ENCODE measurements around the gene INAFM2.
A peak's percentile ranks its signal among the peaks of the same experiment; 100 is the strongest.

INAFM2 gene

DNA sequence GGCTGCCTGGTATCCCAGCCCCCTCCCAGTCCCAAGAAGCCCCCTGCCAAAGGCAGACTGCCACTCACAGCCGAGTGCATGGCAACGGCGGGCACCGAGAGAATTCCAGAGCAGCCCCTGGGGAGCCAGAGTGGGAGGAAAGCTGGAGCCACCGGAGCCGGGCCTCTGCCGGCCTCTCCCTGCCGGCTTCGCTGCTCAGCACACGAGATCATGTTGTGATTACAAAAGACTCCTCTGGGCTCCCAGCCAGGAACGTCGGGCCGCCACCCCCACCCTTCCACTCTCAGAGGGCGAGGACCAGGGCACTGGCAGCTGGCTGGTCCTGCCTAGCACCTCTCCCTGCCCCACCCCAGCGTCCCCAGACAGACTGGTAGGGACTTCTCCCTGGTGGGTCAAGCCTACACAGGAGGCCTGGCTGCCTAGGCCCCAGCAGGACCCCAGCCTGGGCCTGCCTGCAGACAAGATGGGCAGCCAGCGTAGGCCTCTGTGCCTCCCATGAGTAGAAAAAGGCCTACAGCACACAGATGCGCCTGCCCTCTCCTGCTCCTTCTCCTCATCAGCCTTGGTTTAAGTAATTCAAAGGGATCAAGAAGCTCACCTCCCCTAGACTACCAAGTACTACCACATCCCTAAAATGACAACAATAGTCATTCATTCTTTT, 17.4 kb downstream of the INAFM2 start, which contains the start of gene CCDC9B:
TSS of gene CCDC9B (minus strand) at position 200 of the 661 bp plus-strand sequence. CDS start at position 80, 120 bp downstream.
- DNase-seq (ENCODE audit: insufficient read length) (no peak), FAIRE-seq (no peak)
- no peak for TF ChIP-seq POLR2AphosphoS5 (IDR thresholded peaks at IDR 0.05; ENCODE audit: low read depth, low read length)
- TF ChIP-seq POLR2A (IDR thresholded peaks at IDR 0.05; ENCODE audit: low read depth, low read length): no peak
- no peak for TF ChIP-seq TAF1 (IDR thresholded peaks at IDR 0.05; ENCODE audit: borderline replicate concordance, low read depth, low read length)

DNA sequence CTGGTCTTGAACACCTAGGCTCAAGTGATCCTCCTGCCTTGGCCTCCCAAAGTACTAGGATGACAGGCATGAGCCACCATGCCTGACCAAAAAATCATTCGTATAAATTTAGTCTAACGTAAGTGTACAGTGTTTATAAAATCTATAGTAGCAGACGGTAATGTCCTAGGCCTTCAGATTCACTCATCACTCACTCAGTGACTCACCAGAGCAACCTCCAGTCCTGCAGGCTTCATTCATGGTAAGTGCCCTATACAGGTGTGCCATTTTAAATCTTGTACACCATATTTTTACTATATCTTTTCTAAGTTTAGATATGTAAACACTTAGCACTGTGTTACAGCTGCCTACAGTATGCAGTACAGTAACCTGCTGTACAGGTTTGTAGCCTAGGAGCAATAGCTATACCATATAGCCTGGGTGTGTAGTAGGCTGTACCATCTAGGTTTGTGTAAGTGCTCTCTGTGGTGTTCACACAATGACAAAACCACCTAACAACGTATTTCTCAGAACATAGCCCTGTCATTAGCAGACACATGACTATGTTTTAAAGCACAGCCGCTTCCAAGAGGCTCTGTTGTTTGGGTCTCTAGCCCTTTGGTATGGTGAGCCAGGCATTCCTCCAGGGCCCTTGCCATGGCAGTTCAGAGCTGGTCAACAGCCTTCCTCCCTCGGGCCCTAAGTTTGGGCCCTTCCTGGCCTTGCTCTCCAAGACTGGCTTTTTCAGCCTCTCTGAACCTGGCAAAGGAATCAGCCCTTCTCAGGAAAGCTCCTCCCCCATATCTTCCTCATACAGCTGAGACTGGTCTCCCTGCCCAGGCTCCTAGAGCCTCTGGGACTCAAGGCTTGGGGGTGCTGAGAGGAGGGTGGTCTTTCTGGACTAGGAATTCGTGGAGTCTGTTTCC, 19.2 kb downstream of the INAFM2 start:
- DNase-seq (ENCODE audit: insufficient read length): no peak
- FAIRE-seq: no peak

DNA sequence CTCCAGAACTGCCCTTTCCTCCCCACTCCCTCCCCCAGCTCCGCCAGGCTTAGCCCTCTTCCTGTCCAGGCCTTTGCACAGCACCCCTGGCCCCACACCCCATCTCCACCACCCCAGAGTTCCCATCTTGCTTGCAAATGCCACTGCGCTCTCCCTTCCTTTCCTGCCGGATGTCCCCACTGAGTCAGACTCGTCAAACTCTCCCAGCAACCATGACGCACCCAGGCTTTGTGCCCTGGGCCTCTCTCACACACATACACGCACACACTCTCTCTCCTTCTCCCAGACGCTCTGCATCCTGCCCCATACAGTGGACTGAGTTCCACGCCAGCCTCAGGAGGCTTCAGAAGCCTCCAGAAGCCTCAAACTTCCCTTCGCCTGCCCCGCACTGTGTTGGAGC, 20.0 kb downstream of the INAFM2 start:
- FAIRE-seq (no peak), DNase-seq (ENCODE audit: insufficient read length) (no peak)
- TF ChIP-seq POLR2AphosphoS5 (IDR thresholded peaks at IDR 0.05; ENCODE audit: low read depth, low read length) (no peak), POLR2A (IDR thresholded peaks at IDR 0.05; ENCODE audit: low read depth, low read length) (no peak)

More for the DNA sequence above, 19.2 kb downstream of the INAFM2 start:
- no peak for TF ChIP-seq POLR2AphosphoS5 (IDR thresholded peaks at IDR 0.05; ENCODE audit: low read depth, low read length)
- no peak for TF ChIP-seq TAF1 (IDR thresholded peaks at IDR 0.05; ENCODE audit: borderline replicate concordance, low read depth, low read length)
- no peak for TF ChIP-seq POLR2A (IDR thresholded peaks at IDR 0.05; ENCODE audit: low read depth, low read length)

DNA sequence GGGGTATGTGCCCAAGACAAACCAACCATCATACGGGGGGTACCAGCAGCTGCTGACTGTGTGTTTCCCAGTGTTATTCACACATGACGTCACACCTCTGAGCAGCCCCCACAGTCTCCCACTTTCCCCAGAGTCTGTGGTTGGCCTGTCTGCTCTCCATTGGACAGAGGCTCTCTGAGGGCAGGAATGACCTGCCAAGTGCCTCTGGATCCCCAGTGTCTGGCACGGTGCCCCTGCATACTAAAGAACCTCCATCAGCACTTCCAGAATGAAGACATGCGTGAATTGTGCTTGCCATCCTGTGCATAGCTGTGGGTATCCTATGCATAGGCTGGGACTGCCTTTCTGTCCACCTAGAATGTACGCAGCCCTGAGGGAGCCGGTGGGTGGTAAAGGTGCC, 20.7 kb downstream of the INAFM2 start:
- no peak for TF ChIP-seq POLR2A (IDR thresholded peaks at IDR 0.05; ENCODE audit: low read depth, low read length)
- no peak for TF ChIP-seq POLR2AphosphoS5 (IDR thresholded peaks at IDR 0.05; ENCODE audit: low read depth, low read length)
- no peak for TF ChIP-seq TAF1 (IDR thresholded peaks at IDR 0.05; ENCODE audit: borderline replicate concordance, low read depth, low read length)
- no peak for FAIRE-seq
- DNase-seq (ENCODE audit: insufficient read length): no peak

DNA sequence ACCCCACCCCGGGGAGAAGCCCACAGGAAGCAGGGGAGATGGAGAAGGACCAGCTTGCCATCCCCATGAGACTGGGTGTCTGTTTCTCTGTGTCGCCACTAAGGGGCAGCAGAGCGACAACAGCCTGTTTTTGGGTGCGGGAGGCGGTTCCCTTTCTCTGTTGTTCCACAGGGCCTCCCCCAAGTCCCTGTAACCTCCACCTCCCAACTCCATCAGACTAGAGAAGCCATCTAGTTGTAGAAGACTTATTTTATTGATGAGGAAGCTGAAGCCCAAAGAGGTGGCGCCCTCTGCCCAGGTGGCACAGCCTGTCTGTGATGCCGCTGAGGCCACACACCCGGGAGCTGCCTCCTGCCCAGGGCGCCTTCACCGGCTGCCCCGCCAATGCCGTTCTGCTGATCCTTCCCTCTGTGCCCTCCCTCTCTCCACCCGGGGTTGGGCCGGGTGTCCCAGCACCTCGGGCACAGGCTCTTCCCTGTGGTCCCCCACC, 21.2 kb downstream of the INAFM2 start:
- peak; percentile 87 for FAIRE-seq

DNA sequence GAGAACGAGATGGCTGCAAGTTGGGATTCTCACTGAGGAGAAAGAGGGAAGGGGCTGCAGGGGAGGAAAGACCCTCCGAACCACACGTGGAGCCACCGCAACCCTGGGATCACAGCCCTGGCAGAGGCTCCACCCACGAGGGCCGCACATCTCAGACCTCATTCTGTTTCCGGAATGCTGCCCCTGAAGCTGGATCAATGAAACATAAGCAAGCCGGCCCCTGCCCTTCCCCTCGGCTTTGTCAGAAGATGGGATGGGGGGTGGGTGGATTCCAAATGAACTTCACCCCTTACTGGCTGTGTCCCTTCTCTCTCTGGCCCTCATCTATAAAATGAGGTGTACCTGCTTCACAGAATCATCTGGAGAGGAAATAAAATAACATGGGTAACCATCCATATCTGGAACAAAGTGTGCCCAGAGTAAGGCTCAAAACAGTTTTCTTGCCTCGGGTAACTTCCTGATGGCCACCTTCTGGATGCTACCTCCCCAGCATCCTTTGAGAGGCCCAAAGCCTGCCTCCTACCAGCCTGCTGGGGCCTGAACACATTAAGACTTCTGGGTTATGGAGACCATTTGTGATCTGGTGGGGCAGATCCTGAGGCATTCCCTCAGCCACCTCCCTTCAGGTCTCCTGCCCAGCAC, 21.9 kb downstream of the INAFM2 start:
- TF ChIP-seq POLR2AphosphoS5 (IDR thresholded peaks at IDR 0.05; ENCODE audit: low read depth, low read length) (no peak), POLR2A (IDR thresholded peaks at IDR 0.05; ENCODE audit: low read depth, low read length) (no peak), TAF1 (IDR thresholded peaks at IDR 0.05; ENCODE audit: borderline replicate concordance, low read depth, low read length) (no peak)
- DNase-seq (ENCODE audit: insufficient read length): no peak
- no peak for FAIRE-seq

More for the DNA sequence above, 21.2 kb downstream of the INAFM2 start:
- peak; percentile 79 for DNase-seq (ENCODE audit: insufficient read length)
- TF ChIP-seq TAF1 (IDR thresholded peaks at IDR 0.05; ENCODE audit: borderline replicate concordance, low read depth, low read length): no peak
- TF ChIP-seq POLR2AphosphoS5 (IDR thresholded peaks at IDR 0.05; ENCODE audit: low read depth, low read length): no peak
- no peak for TF ChIP-seq POLR2A (IDR thresholded peaks at IDR 0.05; ENCODE audit: low read depth, low read length)

DNA sequence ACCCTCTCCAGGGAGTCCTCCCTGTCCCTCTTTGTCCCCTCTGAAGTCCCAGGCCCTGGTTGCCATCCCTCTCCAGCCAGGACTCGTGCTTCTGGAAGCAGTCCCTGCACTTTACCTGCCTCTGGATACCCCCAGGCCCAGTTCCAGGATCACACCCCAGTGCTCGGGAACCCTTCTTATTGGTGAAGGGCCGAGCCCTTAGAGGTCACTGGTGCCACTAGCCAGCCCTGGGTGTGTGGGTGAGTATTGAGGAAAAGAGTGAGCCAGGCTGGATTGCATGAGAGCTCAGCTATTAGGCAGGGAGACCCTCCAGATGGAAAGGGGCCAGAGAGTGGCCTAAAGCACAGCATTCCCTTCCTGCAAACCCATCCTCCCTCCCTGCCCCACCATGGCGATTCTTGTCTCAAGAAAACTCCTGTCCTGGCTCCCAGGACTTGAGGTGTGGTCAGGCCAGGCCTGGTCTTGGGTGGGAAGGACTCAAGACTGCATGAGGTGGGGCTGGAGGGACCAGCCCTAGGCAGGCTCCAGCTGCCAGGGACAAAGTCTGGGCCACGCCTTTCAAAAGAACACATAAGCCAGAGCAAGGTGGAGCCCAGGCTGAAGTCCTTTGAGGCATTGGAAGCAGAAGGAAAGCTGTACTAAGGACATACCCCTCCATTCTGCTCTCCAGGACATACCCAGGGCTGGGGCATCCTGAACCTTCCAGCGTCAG, 22.5 kb downstream of the INAFM2 start:
- DNase-seq (ENCODE audit: insufficient read length) (no peak), FAIRE-seq (no peak)
- TF ChIP-seq POLR2AphosphoS5 (IDR thresholded peaks at IDR 0.05; ENCODE audit: low read depth, low read length) (no peak), POLR2A (IDR thresholded peaks at IDR 0.05; ENCODE audit: low read depth, low read length) (no peak), TAF1 (IDR thresholded peaks at IDR 0.05; ENCODE audit: borderline replicate concordance, low read depth, low read length) (no peak)

DNA sequence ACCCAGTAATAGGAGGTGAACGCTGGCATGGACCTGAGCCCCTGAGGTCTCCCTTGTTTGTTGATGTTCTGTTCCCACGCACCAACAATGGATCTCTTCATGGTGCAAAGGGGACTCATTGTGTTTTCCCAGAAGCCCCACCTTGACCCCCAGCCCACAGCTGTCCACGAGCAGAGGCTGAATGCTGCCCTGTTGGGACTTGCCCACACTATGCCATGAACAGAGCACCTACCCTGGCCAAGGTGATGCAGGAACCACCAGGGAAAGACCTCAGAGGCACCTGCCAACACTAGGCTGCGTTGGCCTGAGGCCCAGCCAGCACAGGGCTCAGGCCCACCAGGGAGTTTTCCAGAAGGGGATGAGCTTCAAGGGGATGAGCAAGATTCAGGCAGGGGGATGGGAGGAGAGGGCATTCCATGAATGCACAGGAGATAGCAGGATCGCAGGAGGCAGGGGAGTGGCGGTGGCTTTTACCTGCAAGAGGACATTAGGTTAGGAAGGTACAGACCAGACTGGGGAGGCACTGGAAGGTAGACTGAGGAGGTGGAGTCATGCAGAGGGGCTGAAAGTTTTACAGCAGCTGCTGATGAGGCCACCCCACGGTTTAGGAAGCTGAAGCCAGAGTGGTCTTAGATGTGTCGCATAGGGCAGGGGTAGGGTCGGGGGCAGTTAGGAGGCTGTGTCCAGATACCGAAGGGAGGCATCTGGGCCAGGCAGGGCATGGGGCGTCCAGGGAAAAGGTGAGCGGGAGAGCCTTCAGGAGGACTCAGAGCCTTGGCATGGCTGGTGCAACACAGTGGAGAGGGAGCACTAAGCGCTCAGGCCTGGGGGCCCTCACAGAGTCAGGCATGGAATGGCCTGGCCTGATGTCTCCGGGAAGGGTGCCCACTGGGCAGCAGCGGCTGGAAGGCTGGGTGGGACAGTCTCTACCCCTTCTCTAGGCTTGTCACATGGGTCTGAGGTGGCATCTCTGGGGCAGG, 23.4 kb downstream of the INAFM2 start:
- TF ChIP-seq TAF1 (IDR thresholded peaks at IDR 0.05; ENCODE audit: borderline replicate concordance, low read depth, low read length) (no peak), POLR2A (IDR thresholded peaks at IDR 0.05; ENCODE audit: low read depth, low read length) (no peak), POLR2AphosphoS5 (IDR thresholded peaks at IDR 0.05; ENCODE audit: low read depth, low read length) (no peak)
- no peak for DNase-seq (ENCODE audit: insufficient read length)
- no peak for FAIRE-seq

DNA sequence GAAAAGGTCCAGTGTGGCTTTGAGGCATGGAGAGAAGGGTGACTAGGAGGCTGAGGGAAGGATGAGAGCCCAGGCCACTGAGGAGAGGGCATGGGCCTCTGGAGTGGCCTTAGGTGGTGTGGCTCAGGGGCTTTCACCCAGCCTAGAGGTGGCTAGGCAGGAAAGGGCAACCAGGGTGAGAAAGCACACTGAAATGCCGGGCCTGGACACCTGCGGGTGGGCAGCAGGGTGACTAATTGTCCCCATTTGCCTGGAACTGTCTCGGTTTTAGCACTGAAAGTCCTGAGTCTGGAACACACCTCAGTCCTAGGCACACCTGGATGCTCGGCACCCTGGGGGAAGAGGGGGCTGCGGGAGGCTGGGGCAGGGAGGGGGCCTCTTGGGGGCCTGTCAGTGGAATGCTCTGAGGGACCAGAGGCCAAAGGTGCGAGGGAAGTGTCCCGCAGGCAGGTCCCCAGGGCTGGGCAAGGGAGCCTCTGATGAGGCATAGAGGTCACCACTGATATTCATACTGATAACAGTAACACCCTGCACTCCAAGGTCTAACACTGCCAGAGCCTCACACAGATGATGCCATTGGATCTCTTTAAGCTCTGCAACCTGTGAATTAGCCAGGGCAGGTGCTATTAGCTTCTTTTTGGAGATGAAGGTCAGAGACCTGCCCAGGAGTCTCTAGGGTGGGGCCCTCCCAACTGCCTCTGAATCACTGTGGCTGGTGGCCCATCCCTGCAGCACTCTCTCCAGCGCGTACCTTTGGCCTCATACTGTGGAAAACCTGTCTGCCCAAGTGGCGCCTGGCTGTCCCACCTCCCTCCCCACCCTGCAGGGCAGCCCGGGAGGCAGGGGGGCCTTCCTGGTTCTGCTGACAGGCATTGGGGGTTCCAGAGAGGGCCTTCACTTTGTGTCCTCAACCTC, 24.3 kb downstream of the INAFM2 start:
- no peak for DNase-seq (ENCODE audit: insufficient read length)
- TF ChIP-seq POLR2A (IDR thresholded peaks at IDR 0.05; ENCODE audit: low read depth, low read length) (no peak), POLR2AphosphoS5 (IDR thresholded peaks at IDR 0.05; ENCODE audit: low read depth, low read length) (no peak), TAF1 (IDR thresholded peaks at IDR 0.05; ENCODE audit: borderline replicate concordance, low read depth, low read length) (no peak)
- no peak for FAIRE-seq
